HEK293T (cell line): ENCODE results near the gene KLF9.

Source experiments
- ARNT ChIP-seq: fragments of 450-650 bp; IDR thresholded peaks from 2 replicates; pipeline ENCODE4 v1.6.1; 2017; ENCODE audit warnings: mild to moderate bottlenecking
- BHLHE40 ChIP-seq: fragments of 450-650 bp; IDR thresholded peaks from 2 replicates; pipeline ENCODE4 v1.6.1; 2016; ENCODE audit warnings: mild to moderate bottlenecking, moderate library complexity, borderline replicate concordance
- CTBP1 ChIP-seq: fragments of 450-650 bp; IDR thresholded peaks from 2 replicates; pipeline ENCODE4 v1.6.1; 2016; ENCODE audit warnings: borderline replicate concordance
- ELF4 ChIP-seq: fragments of 450-650 bp; IDR thresholded peaks from 2 replicates; pipeline ENCODE4 v1.6.1; 2017; ENCODE audit warnings: antibody characterized with exemption
- FOXK2 ChIP-seq: fragments of 450-650 bp; IDR thresholded peaks from 2 replicates; pipeline ENCODE4 v1.6.1; 2016; ENCODE audit warnings: mild to moderate bottlenecking
- FOXM1 ChIP-seq: fragments of 450-650 bp; IDR thresholded peaks from 2 replicates; pipeline ENCODE4 v1.6.1; 2017; ENCODE audit warnings: mild to moderate bottlenecking, borderline replicate concordance
- HDGF ChIP-seq: fragments of 450-650 bp; IDR thresholded peaks from 2 replicates; pipeline ENCODE4 v1.6.1; 2017; ENCODE audit warnings: antibody characterized with exemption, borderline replicate concordance
- L3MBTL2 ChIP-seq: fragments of 450-650 bp; conservative IDR thresholded peaks from 2 replicates; pipeline ENCODE4 v1.6.1; 2016; ENCODE audit warnings: mild to moderate bottlenecking
- NFRKB ChIP-seq: fragments of 450-650 bp; IDR thresholded peaks from 2 replicates; pipeline ENCODE4 v1.6.1; 2016; ENCODE audit warnings: mild to moderate bottlenecking, moderate library complexity
- SP1 ChIP-seq: fragments of 450-650 bp; IDR thresholded peaks from 2 replicates; pipeline ENCODE4 v1.6.1; 2017
- SUZ12 ChIP-seq: fragments of 450-650 bp; IDR thresholded peaks from 2 replicates; pipeline ENCODE4 v1.6.1; 2016; ENCODE audit warnings: mild to moderate bottlenecking
- TARDBP ChIP-seq: fragments of 450-650 bp; IDR thresholded peaks from 2 replicates; pipeline ENCODE4 v1.6.1; 2016
- ZNF384 ChIP-seq: fragments of 450-650 bp; IDR thresholded peaks from 2 replicates; pipeline ENCODE4 v1.6.1; 2016
- TF ChIP-seq, protein P1 (sequence below): fragments of 450-650 bp; IDR thresholded peaks from 2 replicates; pipeline ENCODE4 v1.6.1; 2016

- TF ChIP-seq SUZ12, result no peak
- TF ChIP-seq HDGF, result no peak
- TF ChIP-seq ZNF384, result no peak
- no peak for TF ChIP-seq L3MBTL2
- TF ChIP-seq ARNT, result peak; percentile 34
- TF ChIP-seq SP1, result no peak
- TF ChIP-seq ELF4, result no peak
- TF ChIP-seq FOXM1, result no peak
- TF ChIP-seq, protein P1, sequence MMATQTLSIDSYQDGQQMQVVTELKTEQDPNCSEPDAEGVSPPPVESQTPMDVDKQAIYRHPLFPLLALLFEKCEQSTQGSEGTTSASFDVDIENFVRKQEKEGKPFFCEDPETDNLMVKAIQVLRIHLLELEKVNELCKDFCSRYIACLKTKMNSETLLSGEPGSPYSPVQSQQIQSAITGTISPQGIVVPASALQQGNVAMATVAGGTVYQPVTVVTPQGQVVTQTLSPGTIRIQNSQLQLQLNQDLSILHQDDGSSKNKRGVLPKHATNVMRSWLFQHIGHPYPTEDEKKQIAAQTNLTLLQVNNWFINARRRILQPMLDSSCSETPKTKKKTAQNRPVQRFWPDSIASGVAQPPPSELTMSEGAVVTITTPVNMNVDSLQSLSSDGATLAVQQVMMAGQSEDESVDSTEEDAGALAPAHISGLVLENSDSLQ, result no peak
- no peak for TF ChIP-seq BHLHE40
- no peak for TF ChIP-seq CTBP1
- TF ChIP-seq FOXK2, result no peak
- TF ChIP-seq TARDBP, result no peak
- no peak for TF ChIP-seq NFRKB
These were observed 1.0 kb downstream of the KLF9 start for GRCh38 chr9:70413464-70413798.
